AG09319 (cell line): ENCODE data around the gene CTIF.
A peak's percentile ranks its signal among the peaks of the same experiment; 100 is the strongest.

Source experiments
- DNase-seq: peaks from one replicate; pipeline ENCODE4 v3.0.0-alpha.2; 2010; ENCODE audit warnings: low read depth; ENCODE audit errors: extremely low read depth
- TF ChIP-seq, protein P1 (sequence below): IDR thresholded peaks from 2 replicates; pipeline ENCODE4 v1.5.1; 2011; ENCODE audit warnings: low read depth, mild to moderate bottlenecking, inconsistent platforms, low read length, moderate library complexity

The CTIF gene

DNA sequence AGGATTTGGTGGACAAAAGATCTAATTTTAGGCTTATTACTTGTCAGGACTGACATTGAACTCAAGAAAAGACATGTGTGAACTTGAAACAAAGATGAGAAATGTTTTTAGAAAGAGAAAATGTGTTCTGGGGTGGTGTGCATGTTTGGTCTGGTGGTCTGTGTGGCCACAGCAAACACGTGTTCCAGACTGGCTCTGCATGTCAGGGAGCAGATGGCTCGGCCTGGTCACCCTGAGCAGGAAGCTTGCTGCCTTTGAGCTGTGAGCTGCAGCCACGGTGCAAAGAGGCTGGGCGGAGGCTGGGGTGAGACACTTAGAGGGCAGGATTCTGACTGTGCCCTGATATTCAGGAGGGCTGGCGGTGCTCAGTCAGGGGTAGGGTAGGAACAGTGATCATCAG is 186.1 kb downstream of the CTIF start:
- TF ChIP-seq, protein P1, sequence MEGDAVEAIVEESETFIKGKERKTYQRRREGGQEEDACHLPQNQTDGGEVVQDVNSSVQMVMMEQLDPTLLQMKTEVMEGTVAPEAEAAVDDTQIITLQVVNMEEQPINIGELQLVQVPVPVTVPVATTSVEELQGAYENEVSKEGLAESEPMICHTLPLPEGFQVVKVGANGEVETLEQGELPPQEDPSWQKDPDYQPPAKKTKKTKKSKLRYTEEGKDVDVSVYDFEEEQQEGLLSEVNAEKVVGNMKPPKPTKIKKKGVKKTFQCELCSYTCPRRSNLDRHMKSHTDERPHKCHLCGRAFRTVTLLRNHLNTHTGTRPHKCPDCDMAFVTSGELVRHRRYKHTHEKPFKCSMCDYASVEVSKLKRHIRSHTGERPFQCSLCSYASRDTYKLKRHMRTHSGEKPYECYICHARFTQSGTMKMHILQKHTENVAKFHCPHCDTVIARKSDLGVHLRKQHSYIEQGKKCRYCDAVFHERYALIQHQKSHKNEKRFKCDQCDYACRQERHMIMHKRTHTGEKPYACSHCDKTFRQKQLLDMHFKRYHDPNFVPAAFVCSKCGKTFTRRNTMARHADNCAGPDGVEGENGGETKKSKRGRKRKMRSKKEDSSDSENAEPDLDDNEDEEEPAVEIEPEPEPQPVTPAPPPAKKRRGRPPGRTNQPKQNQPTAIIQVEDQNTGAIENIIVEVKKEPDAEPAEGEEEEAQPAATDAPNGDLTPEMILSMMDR, result no peak
- no peak for DNase-seq

DNA sequence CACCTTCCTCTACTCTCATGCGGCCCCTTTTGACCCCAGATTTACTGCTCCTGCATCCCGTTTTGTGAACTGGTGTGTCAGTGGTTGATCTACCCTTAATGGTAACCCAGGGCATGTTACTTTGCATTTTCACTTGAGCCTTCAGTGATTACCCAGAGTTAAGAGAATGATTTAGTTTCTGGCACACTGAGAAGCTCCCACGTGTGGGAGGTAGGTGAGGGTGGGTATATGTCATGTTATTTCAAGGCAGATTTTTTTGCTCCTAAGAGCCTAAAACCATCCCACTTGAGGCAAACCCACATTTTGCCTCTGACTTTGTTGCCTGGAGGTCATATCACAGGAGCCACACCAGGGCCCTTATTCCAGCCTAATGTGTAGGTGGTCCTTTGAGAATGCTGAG is 186.7 kb downstream of the CTIF start:
- TF ChIP-seq, protein P1, result no peak
- DNase-seq, result no peak

DNA sequence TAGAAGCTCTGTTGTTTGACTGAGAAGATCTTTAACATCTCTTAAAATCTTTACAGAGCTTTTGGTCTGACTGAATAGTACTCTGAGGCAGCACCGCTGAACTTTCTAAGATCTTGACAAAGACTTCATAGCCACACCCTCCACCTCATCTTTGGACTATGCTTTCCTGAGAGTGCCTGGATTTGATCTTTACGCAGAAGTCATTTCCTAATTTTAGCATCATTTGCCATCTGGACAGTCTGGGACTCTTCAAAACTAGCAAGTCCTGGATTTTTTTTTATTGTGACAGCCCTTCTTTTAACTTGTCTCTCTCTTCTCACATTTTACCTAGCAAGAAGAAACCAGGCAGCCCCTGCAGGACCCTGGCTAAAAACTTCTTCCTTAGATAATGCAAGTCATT is 188.8 kb downstream of the CTIF start:
- DNase-seq, result no peak
- TF ChIP-seq, protein P1, result no peak

DNA sequence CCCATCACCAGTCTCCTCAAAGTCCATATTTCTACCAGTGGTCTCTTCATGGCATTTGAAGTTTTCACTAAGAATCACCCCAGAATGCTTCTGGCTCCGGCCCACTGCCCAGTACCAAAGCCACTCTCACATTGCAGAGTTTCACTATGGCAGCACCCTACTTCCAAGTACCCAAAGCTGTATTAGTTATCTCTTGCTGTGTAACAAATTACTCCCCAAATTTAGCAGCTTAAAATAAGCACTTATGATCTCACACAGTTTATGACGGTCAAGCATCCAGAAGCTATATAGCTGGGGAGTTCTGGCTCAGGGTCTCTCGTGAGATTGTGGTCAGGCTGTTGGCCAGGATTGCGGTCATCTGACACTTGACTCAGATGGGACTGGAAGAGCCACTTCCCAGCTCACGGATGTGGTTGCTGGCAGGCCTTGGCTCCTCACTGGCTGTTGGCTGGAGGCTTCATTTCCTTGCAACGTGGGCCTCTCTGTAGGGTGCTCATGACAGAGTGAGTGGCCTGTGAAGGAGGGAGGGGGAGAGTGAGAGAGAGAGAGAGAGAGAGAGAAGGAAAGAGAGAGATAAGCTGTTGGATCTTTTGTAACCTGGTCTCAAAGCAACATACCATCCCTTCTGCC is 189.5 kb downstream of the CTIF start:
- TF ChIP-seq, protein P1, result no peak
- peak; percentile 92 for DNase-seq

DNA sequence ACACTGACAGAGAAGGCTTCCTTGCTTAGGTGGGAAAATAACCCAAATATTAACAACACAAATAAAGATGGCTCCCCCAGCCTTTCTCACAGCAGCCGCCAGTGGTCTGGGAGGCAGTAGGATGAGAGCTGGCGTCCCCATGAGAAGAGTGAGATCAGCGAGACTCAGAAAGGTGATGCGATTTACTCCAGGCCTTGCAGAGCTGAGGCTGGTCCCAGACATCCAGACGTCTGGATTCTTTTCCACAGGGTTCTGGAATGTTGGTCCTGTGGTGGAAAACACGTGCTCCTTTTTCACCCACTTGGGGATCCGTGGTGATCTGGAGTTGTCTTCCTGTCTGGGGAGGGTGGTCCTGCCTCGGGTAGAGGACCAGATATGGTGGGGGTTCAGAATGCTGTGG is 190.6 kb downstream of the CTIF start:
- TF ChIP-seq, protein P1, result no peak
- DNase-seq, result no peak

DNA sequence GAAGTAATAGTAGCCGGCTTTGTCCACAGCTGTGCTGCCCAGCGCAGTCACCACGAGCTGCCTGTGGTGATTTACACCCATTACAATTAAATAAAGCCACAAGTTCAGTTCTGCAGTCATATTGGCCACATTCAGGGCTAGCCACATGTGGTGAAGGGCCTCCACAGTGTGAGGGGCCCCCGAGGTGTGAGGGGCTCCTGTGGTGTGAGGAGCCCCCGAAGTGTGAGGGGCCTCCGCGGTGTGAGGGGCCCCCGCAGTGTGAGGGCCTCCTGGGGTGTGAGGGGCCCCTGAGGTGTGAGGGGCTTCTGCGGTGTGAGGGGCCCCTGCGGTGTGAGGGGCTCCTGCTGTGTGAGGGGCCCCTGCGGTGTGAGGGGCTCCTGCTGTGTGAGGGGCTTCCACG is 191.2 kb downstream of the CTIF start:
- TF ChIP-seq, protein P1, result no peak
- DNase-seq, result no peak

DNA sequence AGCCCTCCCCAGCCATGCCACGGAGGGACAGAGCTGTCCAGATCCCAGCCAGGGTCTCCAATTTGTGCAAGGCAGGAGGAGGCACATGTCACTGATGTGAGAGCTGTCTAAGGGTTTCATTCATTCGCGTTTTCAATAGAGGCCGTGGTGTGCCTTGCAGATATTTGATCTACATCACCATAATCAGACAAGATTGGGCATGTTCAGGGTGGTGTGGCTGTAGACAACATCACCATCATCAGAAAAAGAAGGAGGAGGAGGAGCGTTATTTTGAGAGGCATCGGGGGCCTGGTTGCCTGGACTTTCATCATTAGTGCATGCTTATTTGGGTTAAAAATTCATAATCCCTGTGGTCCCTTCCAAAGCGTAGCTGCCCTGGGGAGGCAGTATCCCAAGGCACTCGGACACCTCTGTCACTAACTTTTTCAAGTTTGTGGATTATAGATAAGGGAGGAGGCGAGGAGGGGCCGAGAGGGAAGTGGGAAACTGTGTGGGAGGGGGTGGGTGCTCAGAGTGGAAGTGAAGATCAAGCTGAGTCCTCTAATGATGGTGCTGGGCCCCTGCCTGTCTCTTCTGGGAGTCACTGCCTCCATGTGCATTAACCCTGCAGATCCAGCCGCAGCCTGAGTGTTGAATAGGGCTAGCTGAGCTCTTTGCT is 194.1 kb downstream of the CTIF start:
- no peak for DNase-seq
- TF ChIP-seq, protein P1, result no peak
